ENCODE results near the gene ICOS.

DNA sequence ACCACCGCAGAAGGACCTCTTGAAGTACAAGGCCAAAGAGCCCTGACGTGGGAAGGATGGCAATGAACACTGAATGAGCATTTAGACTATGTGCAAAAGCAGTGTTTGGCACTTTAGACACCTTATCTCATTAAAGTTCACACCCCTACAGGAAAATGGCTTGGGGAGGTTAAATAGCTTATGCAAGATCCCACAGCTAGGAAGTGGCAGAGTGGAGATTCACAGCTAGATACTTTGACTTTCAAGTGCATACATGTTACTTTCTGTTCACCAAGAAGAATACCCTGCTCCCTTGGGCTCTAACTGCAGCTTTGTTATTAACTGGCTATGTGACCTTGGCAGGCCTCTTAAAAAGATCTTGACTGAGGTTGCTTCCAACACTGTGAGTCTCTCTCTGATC lies 58.2 kb downstream of the ICOS start:
- no peak for TF ChIP-seq POLR2A (IDR thresholded peaks at IDR 0.05; ENCODE audit: low read depth, low read length)
- TF ChIP-seq POLR2AphosphoS5 (IDR thresholded peaks at IDR 0.05; ENCODE audit: insufficient read depth, low read depth, low read length): no peak
- TF ChIP-seq, protein P1, sequence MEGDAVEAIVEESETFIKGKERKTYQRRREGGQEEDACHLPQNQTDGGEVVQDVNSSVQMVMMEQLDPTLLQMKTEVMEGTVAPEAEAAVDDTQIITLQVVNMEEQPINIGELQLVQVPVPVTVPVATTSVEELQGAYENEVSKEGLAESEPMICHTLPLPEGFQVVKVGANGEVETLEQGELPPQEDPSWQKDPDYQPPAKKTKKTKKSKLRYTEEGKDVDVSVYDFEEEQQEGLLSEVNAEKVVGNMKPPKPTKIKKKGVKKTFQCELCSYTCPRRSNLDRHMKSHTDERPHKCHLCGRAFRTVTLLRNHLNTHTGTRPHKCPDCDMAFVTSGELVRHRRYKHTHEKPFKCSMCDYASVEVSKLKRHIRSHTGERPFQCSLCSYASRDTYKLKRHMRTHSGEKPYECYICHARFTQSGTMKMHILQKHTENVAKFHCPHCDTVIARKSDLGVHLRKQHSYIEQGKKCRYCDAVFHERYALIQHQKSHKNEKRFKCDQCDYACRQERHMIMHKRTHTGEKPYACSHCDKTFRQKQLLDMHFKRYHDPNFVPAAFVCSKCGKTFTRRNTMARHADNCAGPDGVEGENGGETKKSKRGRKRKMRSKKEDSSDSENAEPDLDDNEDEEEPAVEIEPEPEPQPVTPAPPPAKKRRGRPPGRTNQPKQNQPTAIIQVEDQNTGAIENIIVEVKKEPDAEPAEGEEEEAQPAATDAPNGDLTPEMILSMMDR (IDR thresholded peaks at IDR 0.05; ENCODE audit: extremely low read depth in 1 of 2, insufficient read depth in 1 of 2, low read depth in 1 of 2, low read length in 2 of 2): no peak
- no peak for TF ChIP-seq EZH2 (IDR thresholded peaks at IDR 0.05; ENCODE audit: borderline replicate concordance, low read depth, low read length, severe bottlenecking)
- TF ChIP-seq, protein P2, sequence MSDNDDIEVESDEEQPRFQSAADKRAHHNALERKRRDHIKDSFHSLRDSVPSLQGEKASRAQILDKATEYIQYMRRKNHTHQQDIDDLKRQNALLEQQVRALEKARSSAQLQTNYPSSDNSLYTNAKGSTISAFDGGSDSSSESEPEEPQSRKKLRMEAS (IDR thresholded peaks at IDR 0.05; ENCODE audit: insufficient read depth, insufficient read length): no peak
- TF ChIP-seq JUN (IDR thresholded peaks at IDR 0.05; ENCODE audit: borderline replicate concordance, insufficient read depth, insufficient read length, low read depth): no peak
